ENCODE results near the gene SLC15A3.
A peak's percentile ranks its signal among the peaks of the same experiment; 100 is the strongest.

The SLC15A3 gene

GRCh38 chr11:60951904-60952741, at the start of gene SLC15A3:
TSS of gene SLC15A3 (minus strand) at chr11:60952176. CDS start at chr11:60951551, 625 bp downstream.
- peak; percentile 22; the same call in 1 of the 3 replicates for ATAC-seq
- TF ChIP-seq TCF4 (CRISPR knock-in tag; IDR thresholded peaks at IDR 0.05; ENCODE audit: borderline replicate concordance), result no peak
- TF ChIP-seq PATZ1 (CRISPR knock-in tag; IDR thresholded peaks at IDR 0.05; ENCODE audit: borderline replicate concordance), result no peak
- TF ChIP-seq TSHZ2 (CRISPR knock-in tag; IDR thresholded peaks at IDR 0.05), result no peak
- TF ChIP-seq GLIS3 (CRISPR knock-in tag; IDR thresholded peaks at IDR 0.05), result no peak
- no peak for TF ChIP-seq SNAI2 (CRISPR knock-in tag; IDR thresholded peaks at IDR 0.05)
- no peak for TF ChIP-seq PPARA (CRISPR knock-in tag; IDR thresholded peaks at IDR 0.05; ENCODE audit: borderline replicate concordance)
- no peak for TF ChIP-seq ZNF70 (CRISPR knock-in tag; IDR thresholded peaks at IDR 0.05)
- no peak for TF ChIP-seq TOX (CRISPR knock-in tag; IDR thresholded peaks at IDR 0.05; ENCODE audit: borderline replicate concordance)
- TF ChIP-seq ZNF565 (CRISPR knock-in tag; conservative IDR thresholded peaks at IDR 0.05; ENCODE audit: low read depth), result no peak
- no peak for TF ChIP-seq RARB (CRISPR knock-in tag; IDR thresholded peaks at IDR 0.05)
- TF ChIP-seq CSDC2 (CRISPR knock-in tag; IDR thresholded peaks at IDR 0.05), result no peak
- no peak for TF ChIP-seq OSR1 (CRISPR knock-in tag; IDR thresholded peaks at IDR 0.05)
- no peak for TF ChIP-seq CSRNP3 (CRISPR knock-in tag; IDR thresholded peaks at IDR 0.05)
- no peak for TF ChIP-seq ESRRG (CRISPR knock-in tag; IDR thresholded peaks at IDR 0.05)
- no peak for TF ChIP-seq BACH2 (CRISPR knock-in tag; IDR thresholded peaks at IDR 0.05; ENCODE audit: borderline replicate concordance)

- ATAC-seq, result no peak
- TF ChIP-seq TCF4 (CRISPR knock-in tag; IDR thresholded peaks at IDR 0.05; ENCODE audit: borderline replicate concordance) (no peak), GLIS3 (CRISPR knock-in tag; IDR thresholded peaks at IDR 0.05) (no peak), ZNF8 (CRISPR knock-in tag; IDR thresholded peaks at IDR 0.05) (no peak), POU6F1 (CRISPR knock-in tag; IDR thresholded peaks at IDR 0.05; ENCODE audit: borderline replicate concordance, low read depth) (no peak), PPARA (CRISPR knock-in tag; IDR thresholded peaks at IDR 0.05; ENCODE audit: borderline replicate concordance) (no peak), PATZ1 (CRISPR knock-in tag; IDR thresholded peaks at IDR 0.05; ENCODE audit: borderline replicate concordance) (no peak), ZFP30 (CRISPR knock-in tag; IDR thresholded peaks at IDR 0.05) (no peak), ZNF70 (CRISPR knock-in tag; IDR thresholded peaks at IDR 0.05) (no peak)
Measured at GRCh38 chr11:61000426-61000825, 48.5 kb upstream of the SLC15A3 start.
